GM23338 (cell line): Measurements from ENCODE around the gene LRTM2. TPM values are rescaled to one million over a fixed set of nuclear protein-coding genes. Genes with fewer than 3 reads are reported as not detected.

Experiments
- ATAC-seq: fragments of 200-7000 bp; cut with Tn5 transposase; 3 replicates; pipeline ENCODE4 v1.9.1; 2020
- DNase-seq: peaks from one replicate; pipeline ENCODE4 v3.0.0-alpha.2; 2015; ENCODE audit warnings: low spot score
- H2AFZ ChIP-seq: fragments of 200-600 bp; sonication (generic); 2 replicates; pipeline ENCODE4 v1.8.0; 2016; ENCODE audit warnings: antibody characterized with exemption, mild to moderate bottlenecking, moderate library complexity
- H3F3A ChIP-seq: fragments of 200-600 bp; sonication (generic); replicated peaks from 2 replicates; pipeline ENCODE4 v1.8.0; 2017; ENCODE audit warnings: antibody characterized with exemption, mixed run types, low read depth
- H3K27ac ChIP-seq: fragments of 200-600 bp; sonication (generic); 2 replicates; pipeline ENCODE4 v1.6.1; 2016; ENCODE audit warnings: low read depth
- H3K27me3 ChIP-seq: fragments of 200-600 bp; sonication (generic); 2 replicates; pipeline ENCODE4 v1.8.0; 2016; ENCODE audit warnings: mild to moderate bottlenecking, mixed run types, moderate library complexity; ENCODE audit not compliant: insufficient read depth
- H3K36me3 ChIP-seq: fragments of 200-600 bp; sonication (generic); 2 replicates; pipeline ENCODE4 v1.8.0; 2016; ENCODE audit warnings: mild to moderate bottlenecking; ENCODE audit not compliant: insufficient read depth
- H3K4me1 ChIP-seq: fragments of 200-600 bp; sonication (generic); 2 replicates; pipeline ENCODE4 v1.8.0; 2016; ENCODE audit warnings: mild to moderate bottlenecking, moderate library complexity; ENCODE audit not compliant: insufficient read depth
- H3K4me2 ChIP-seq: fragments of 200-600 bp; sonication (generic); 2 replicates; pipeline ENCODE4 v1.7.1; 2017; ENCODE audit warnings: mixed run types
- H3K4me3 ChIP-seq: fragments of 200-600 bp; sonication (generic); 2 replicates; pipeline ENCODE4 v1.6.1; 2016; ENCODE audit warnings: mixed run types
- H3K79me2 ChIP-seq: fragments of 200-600 bp; sonication (generic); replicated peaks from 2 replicates; pipeline ENCODE4 v1.8.0; 2017; ENCODE audit warnings: mild to moderate bottlenecking; ENCODE audit not compliant: insufficient read depth
- H3K9me2 ChIP-seq: fragments of 200-600 bp; sonication (generic); 2 replicates; pipeline ENCODE4 v1.8.0; 2017; ENCODE audit not compliant: insufficient read depth
- H4K20me1 ChIP-seq: fragments of 200-600 bp; sonication (generic); replicated peaks from 2 replicates; pipeline ENCODE4 v1.8.0; 2017; ENCODE audit warnings: mild to moderate bottlenecking; ENCODE audit not compliant: insufficient read depth
- H3K27ac Mint-ChIP-seq: 2 replicates; pipeline ENCODE4 v1.8.0; 2020; ENCODE audit warnings: inconsistent platforms, mild to moderate bottlenecking, moderate library complexity, mixed read lengths
- H3K27me3 Mint-ChIP-seq: 3 replicates; pipeline ENCODE4 v1.8.0; 2022; ENCODE audit warnings: low read depth, mild to moderate bottlenecking, moderate library complexity, mixed read lengths, inconsistent platforms; ENCODE audit not compliant: insufficient read depth, poor library complexity
- H3K36me3 Mint-ChIP-seq: 3 replicates; pipeline ENCODE4 v1.8.0; 2021; ENCODE audit warnings: low read depth, mild to moderate bottlenecking, inconsistent platforms, moderate library complexity, mixed read lengths
- H3K4me1 Mint-ChIP-seq: 3 replicates; pipeline ENCODE4 v1.8.0; 2020; ENCODE audit warnings: mild to moderate bottlenecking, inconsistent platforms, mixed read lengths
- H3K4me3 Mint-ChIP-seq: 3 replicates; pipeline ENCODE4 v1.8.0; 2021; ENCODE audit warnings: moderate library complexity, mild to moderate bottlenecking, inconsistent platforms, mixed read lengths
- H3K9me3 Mint-ChIP-seq: 3 replicates; pipeline ENCODE4 v1.8.0; 2020; ENCODE audit warnings: moderate library complexity, mild to moderate bottlenecking, inconsistent platforms, mixed read lengths
- EZH2 ChIP-seq: fragments of 200-600 bp; sonication (generic); IDR thresholded peaks from one replicate; pipeline ENCODE4 v1.8.0; 2017; ENCODE audit warnings: antibody characterized with exemption, mild to moderate bottlenecking, low read depth; ENCODE audit not compliant: unreplicated experiment
- EZH2phosphoT487 ChIP-seq: fragments of 200-600 bp; sonication (generic); IDR thresholded peaks from one replicate; pipeline ENCODE4 v1.8.1; 2018; ENCODE audit warnings: antibody characterized with exemption; ENCODE audit not compliant: unreplicated experiment
- ZNF114 ChIP-seq: fragments of 250-450 bp; sonication (Bioruptor Pico); IDR thresholded peaks from 2 replicates; pipeline ENCODE4 v1.5.0; 2020; ENCODE audit warnings: mild to moderate bottlenecking, moderate library complexity
- polyA plus RNA-seq: library from polyadenylated mRNA; unstranded; fragments of >200 nt; fragmentation: Nextera tagmentation; extraction: Ambion mirVana; gene quantifications from 2 replicates; pipeline ENCODE4 v1.2.1, GENCODE V29; 2016
- total RNA-seq: library from RNA; depleted of rRNA; stranded (reverse); fragments of >200 nt; shearing (Covaris generic); gene quantifications from 2 replicates; pipeline ENCODE4 v1.2.3, GENCODE V29; 2014
- TF ChIP-seq, protein P1 (sequence below): fragments of 250-450 bp; sonication (Bioruptor Pico); IDR thresholded peaks from 2 replicates; pipeline ENCODE4 v1.5.0; 2020; ENCODE audit warnings: mild to moderate bottlenecking, moderate library complexity
- TF ChIP-seq, protein P2 (sequence below), 2 experiments: fragments of 200-600 bp in 1 of 2; sonication (generic) in 1 of 2; conservative IDR thresholded peaks; 2 replicates each; pipeline versions ENCODE4 v1.5.1 to v1.6.1; 2016 to 2017; ENCODE audit warnings: antibody characterized with exemption in 2 of 2, low read depth in 2 of 2, mild to moderate bottlenecking in 2 of 2, moderate library complexity in 1 of 2
- TF ChIP-seq, protein P3 (sequence below): IDR thresholded peaks from 2 replicates; pipeline ENCODE4 v1.6.1; 2016; ENCODE audit warnings: antibody characterized with exemption

LRTM2 gene
- total and polyA plus RNA-seq, 2 experiments from 2014 or later: 0.08 TPM; not detected in 1

DNA sequence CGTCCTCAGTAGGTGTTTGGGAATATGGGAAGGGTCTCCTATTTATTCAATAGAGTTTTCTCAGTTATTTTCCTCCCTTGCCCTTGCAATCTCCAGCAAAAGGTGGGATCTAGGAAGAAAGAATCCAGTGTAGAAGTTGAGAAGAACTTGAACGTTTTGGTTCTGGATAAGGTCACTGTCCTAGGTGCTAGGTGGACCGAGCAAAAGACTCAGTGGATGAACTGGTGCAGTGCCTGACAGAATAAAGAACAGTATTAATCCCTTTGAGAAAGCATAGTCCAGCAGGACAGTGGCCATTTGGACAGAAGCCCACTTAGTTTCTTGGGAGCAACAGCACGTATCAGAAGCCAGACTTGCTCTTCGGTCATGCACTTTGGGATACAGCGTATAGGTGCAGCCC lies 32.7 kb upstream of the LRTM2 start (continued):
- TF ChIP-seq, protein P1, sequence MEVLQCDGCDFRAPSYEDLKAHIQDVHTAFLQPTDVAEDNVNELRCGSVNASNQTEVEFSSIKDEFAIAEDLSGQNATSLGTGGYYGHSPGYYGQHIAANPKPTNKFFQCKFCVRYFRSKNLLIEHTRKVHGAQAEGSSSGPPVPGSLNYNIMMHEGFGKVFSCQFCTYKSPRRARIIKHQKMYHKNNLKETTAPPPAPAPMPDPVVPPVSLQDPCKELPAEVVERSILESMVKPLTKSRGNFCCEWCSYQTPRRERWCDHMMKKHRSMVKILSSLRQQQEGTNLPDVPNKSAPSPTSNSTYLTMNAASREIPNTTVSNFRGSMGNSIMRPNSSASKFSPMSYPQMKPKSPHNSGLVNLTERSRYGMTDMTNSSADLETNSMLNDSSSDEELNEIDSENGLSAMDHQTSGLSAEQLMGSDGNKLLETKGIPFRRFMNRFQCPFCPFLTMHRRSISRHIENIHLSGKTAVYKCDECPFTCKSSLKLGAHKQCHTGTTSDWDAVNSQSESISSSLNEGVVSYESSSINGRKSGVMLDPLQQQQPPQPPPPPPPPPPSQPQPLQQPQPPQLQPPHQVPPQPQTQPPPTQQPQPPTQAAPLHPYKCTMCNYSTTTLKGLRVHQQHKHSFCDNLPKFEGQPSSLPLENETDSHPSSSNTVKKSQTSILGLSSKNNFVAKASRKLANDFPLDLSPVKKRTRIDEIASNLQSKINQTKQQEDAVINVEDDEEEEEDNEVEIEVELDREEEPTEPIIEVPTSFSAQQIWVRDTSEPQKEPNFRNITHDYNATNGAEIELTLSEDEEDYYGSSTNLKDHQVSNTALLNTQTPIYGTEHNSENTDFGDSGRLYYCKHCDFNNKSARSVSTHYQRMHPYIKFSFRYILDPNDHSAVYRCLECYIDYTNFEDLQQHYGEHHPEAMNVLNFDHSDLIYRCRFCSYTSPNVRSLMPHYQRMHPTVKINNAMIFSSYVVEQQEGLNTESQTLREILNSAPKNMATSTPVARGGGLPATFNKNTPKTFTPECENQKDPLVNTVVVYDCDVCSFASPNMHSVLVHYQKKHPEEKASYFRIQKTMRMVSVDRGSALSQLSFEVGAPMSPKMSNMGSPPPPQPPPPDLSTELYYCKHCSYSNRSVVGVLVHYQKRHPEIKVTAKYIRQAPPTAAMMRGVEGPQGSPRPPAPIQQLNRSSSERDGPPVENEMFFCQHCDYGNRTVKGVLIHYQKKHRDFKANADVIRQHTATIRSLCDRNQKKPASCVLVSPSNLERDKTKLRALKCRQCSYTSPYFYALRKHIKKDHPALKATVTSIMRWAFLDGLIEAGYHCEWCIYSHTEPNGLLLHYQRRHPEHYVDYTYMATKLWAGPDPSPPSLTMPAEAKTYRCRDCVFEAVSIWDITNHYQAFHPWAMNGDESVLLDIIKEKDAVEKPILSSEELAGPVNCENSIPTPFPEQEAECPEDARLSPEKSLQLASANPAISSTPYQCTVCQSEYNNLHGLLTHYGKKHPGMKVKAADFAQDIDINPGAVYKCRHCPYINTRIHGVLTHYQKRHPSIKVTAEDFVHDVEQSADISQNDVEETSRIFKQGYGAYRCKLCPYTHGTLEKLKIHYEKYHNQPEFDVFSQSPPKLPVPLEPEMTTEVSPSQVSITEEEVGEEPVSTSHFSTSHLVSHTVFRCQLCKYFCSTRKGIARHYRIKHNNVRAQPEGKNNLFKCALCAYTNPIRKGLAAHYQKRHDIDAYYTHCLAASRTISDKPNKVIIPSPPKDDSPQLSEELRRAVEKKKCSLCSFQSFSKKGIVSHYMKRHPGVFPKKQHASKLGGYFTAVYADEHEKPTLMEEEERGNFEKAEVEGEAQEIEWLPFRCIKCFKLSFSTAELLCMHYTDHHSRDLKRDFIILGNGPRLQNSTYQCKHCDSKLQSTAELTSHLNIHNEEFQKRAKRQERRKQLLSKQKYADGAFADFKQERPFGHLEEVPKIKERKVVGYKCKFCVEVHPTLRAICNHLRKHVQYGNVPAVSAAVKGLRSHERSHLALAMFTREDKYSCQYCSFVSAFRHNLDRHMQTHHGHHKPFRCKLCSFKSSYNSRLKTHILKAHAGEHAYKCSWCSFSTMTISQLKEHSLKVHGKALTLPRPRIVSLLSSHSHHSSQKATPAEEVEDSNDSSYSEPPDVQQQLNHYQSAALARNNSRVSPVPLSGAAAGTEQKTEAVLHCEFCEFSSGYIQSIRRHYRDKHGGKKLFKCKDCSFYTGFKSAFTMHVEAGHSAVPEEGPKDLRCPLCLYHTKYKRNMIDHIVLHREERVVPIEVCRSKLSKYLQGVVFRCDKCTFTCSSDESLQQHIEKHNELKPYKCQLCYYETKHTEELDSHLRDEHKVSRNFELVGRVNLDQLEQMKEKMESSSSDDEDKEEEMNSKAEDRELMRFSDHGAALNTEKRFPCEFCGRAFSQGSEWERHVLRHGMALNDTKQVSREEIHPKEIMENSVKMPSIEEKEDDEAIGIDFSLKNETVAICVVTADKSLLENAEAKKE: no peak
- TF ChIP-seq EZH2 (no peak), EZH2phosphoT487 (no peak)

DNA sequence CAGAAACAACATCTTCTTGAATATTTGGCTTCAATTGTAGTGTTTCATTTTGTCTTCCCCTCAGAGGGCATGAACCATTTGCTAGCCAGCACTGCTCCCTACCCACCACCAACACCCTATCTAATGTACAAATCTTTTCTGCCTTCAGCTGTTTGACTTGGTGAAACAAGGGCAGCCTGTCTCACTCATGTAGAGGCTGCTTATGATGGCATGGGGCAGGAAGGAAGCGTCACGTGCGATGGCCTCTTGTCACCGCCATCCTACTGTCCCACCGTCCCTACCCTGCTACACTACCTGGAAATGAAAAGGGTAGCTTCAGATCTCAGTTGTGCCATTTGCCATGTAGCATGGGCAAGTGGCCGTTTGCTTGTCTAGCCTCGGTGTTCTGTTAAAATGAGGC lies 29.9 kb upstream of the LRTM2 start:
- no peak overlapping the region for H3K4me3 Mint-ChIP-seq
- Histone ChIP-seq H3K36me3 (no peaks in the 10 kb centered on the region), H3K4me1 (peaks cover 7% of the 10 kb centered on the region; the same call in 1 of the 2 replicates), H3K4me3 (no peak overlapping the region), H3K4me2 (no peak overlapping the region), H3K27me3 (no peaks in the 10 kb centered on the region), H3F3A (no peaks in the 10 kb centered on the region), H3K9me2 (no peaks in the 10 kb centered on the region), H2AFZ (no peak overlapping the region), H3K27ac (no peak overlapping the region), H3K79me2 (no peaks in the 10 kb centered on the region), H4K20me1 (peaks cover 7% of the 10 kb centered on the region; the same call in 1 of the 2 replicates)
- peaks cover 4% of the 10 kb centered on the region for H3K27me3 Mint-ChIP-seq
- DNase-seq: no peak
- H3K9me3 Mint-ChIP-seq: no peaks in the 10 kb centered on the region
- H3K36me3 Mint-ChIP-seq: peaks cover 6% of the 10 kb centered on the region; the same call in 2 of the 3 replicates
- peaks cover 37% of the 10 kb centered on the region for H3K4me1 Mint-ChIP-seq
- no peak for ATAC-seq
- no peak overlapping the region for H3K27ac Mint-ChIP-seq
- TF ChIP-seq, protein P2, sequence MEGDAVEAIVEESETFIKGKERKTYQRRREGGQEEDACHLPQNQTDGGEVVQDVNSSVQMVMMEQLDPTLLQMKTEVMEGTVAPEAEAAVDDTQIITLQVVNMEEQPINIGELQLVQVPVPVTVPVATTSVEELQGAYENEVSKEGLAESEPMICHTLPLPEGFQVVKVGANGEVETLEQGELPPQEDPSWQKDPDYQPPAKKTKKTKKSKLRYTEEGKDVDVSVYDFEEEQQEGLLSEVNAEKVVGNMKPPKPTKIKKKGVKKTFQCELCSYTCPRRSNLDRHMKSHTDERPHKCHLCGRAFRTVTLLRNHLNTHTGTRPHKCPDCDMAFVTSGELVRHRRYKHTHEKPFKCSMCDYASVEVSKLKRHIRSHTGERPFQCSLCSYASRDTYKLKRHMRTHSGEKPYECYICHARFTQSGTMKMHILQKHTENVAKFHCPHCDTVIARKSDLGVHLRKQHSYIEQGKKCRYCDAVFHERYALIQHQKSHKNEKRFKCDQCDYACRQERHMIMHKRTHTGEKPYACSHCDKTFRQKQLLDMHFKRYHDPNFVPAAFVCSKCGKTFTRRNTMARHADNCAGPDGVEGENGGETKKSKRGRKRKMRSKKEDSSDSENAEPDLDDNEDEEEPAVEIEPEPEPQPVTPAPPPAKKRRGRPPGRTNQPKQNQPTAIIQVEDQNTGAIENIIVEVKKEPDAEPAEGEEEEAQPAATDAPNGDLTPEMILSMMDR (conservative IDR thresholded peaks at IDR 0.05; ENCODE audit: low read depth in 2 of 2): no peak
- TF ChIP-seq EZH2phosphoT487 (no peak), ZNF114 (no peak)
- TF ChIP-seq, protein P1: no peak
- TF ChIP-seq, protein P3, sequence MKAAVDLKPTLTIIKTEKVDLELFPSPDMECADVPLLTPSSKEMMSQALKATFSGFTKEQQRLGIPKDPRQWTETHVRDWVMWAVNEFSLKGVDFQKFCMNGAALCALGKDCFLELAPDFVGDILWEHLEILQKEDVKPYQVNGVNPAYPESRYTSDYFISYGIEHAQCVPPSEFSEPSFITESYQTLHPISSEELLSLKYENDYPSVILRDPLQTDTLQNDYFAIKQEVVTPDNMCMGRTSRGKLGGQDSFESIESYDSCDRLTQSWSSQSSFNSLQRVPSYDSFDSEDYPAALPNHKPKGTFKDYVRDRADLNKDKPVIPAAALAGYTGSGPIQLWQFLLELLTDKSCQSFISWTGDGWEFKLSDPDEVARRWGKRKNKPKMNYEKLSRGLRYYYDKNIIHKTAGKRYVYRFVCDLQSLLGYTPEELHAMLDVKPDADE: no peak
